ENCODE measurements around the gene NUP210. TPM values are rescaled to one million over a fixed set of nuclear protein-coding genes. Genes with fewer than 3 reads are reported as not detected.
A peak's percentile ranks its signal among the peaks of the same experiment; 100 is the strongest.

Gene NUP210
- total and polyA plus RNA-seq, 2 of the 13 experiments (the other 11 are each of a cell fraction or from before 2014, with no cell fraction given) = 31.6 to 35.2 TPM

GRCh38 chr3:13281507-13282357 is 138.4 kb downstream of the NUP210 start (continued):
- TF ChIP-seq KDM5B (CRISPR knock-in tag; IDR thresholded peaks at IDR 0.05; ENCODE audit: borderline replicate concordance) = no peak
- TF ChIP-seq NFYB (CRISPR knock-in tag; IDR thresholded peaks at IDR 0.05) = no peak
- TF ChIP-seq HIVEP1 (CRISPR knock-in tag; IDR thresholded peaks at IDR 0.05) = no peak; the same call in 1 of the 2 replicates
- TF ChIP-seq MED1 (CRISPR knock-in tag; IDR thresholded peaks at IDR 0.05) = no peak
- TF ChIP-seq, protein P1, sequence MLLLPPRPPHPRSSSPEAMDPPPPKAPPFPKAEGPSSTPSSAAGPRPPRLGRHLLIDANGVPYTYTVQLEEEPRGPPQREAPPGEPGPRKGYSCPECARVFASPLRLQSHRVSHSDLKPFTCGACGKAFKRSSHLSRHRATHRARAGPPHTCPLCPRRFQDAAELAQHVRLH (CRISPR knock-in tag; IDR thresholded peaks at IDR 0.05; ENCODE audit: borderline replicate concordance, low read depth) = no peak
- no peak for TF ChIP-seq SNRNP70 (IDR thresholded peaks at IDR 0.05; ENCODE audit: low read depth, low read length)
- no peak for TF ChIP-seq ZNF672 (CRISPR knock-in tag; IDR thresholded peaks at IDR 0.05)
- no peak for TF ChIP-seq NFE2L1 (CRISPR knock-in tag; IDR thresholded peaks at IDR 0.05; ENCODE audit: borderline replicate concordance)
- no peak for TF ChIP-seq ZFYVE20 (CRISPR knock-in tag; IDR thresholded peaks at IDR 0.05; ENCODE audit: borderline replicate concordance, low read depth)
- TF ChIP-seq ZFAT (CRISPR knock-in tag; conservative IDR thresholded peaks at IDR 0.05) = 0 out of 2 replicates have a peak, but pooled peaks have one; percentile 44
- TF ChIP-seq ZNF563 (CRISPR knock-in tag; IDR thresholded peaks at IDR 0.05) = no peak
- TF ChIP-seq ZNF747 (CRISPR knock-in tag; IDR thresholded peaks at IDR 0.05; ENCODE audit: borderline replicate concordance) = no peak; the same call in 1 of the 2 replicates
- TF ChIP-seq FOXA3 (CRISPR knock-in tag; IDR thresholded peaks at IDR 0.05) = no peak
- no peak; the same call in 1 of the 2 replicates for TF ChIP-seq ZNF605 (CRISPR knock-in tag; IDR thresholded peaks at IDR 0.05)
- TF ChIP-seq KMT2A (CRISPR knock-in tag; IDR thresholded peaks at IDR 0.05) = no peak; the same call in 1 of the 2 replicates
- TF ChIP-seq TCF7L2 (IDR thresholded peaks at IDR 0.05; ENCODE audit: low read depth, low read length) = no peak
- peak; percentile 19; the same call in 1 of the 2 replicates for TF ChIP-seq DMAP1 (CRISPR knock-in tag; IDR thresholded peaks at IDR 0.05)
- TF ChIP-seq ETV6 (CRISPR knock-in tag; conservative IDR thresholded peaks at IDR 0.05) = no peak
- TF ChIP-seq JUND (CRISPR knock-in tag; IDR thresholded peaks at IDR 0.05) = no peak
- TF ChIP-seq ZNF724P (CRISPR knock-in tag; IDR thresholded peaks at IDR 0.05; ENCODE audit: borderline replicate concordance) = peak; percentile 32; the same call in 1 of the 2 replicates
- TF ChIP-seq, protein P2, sequence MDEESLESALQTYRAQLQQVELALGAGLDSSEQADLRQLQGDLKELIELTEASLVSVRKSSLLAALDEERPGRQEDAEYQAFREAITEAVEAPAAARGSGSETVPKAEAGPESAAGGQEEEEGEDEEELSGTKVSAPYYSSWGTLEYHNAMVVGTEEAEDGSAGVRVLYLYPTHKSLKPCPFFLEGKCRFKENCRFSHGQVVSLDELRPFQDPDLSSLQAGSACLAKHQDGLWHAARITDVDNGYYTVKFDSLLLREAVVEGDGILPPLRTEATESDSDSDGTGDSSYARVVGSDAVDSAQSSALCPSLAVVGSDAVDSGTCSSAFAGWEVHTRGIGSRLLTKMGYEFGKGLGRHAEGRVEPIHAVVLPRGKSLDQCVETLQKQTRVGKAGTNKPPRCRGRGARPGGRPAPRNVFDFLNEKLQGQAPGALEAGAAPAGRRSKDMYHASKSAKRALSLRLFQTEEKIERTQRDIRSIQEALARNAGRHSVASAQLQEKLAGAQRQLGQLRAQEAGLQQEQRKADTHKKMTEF (CRISPR knock-in tag; IDR thresholded peaks at IDR 0.05) = peak; percentile 27; the same call in 1 of the 2 replicates
- no peak for TF ChIP-seq ZNF674 (CRISPR knock-in tag; IDR thresholded peaks at IDR 0.05; ENCODE audit: low read depth)
- TF ChIP-seq, protein P3, sequence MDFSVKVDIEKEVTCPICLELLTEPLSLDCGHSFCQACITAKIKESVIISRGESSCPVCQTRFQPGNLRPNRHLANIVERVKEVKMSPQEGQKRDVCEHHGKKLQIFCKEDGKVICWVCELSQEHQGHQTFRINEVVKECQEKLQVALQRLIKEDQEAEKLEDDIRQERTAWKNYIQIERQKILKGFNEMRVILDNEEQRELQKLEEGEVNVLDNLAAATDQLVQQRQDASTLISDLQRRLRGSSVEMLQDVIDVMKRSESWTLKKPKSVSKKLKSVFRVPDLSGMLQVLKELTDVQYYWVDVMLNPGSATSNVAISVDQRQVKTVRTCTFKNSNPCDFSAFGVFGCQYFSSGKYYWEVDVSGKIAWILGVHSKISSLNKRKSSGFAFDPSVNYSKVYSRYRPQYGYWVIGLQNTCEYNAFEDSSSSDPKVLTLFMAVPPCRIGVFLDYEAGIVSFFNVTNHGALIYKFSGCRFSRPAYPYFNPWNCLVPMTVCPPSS (IDR thresholded peaks at IDR 0.05) = no peak
- TF ChIP-seq SATB2 (CRISPR knock-in tag; IDR thresholded peaks at IDR 0.05) = 0 out of 2 replicates have a peak, but pooled peaks have one; percentile 36
- TF ChIP-seq TRAFD1 (CRISPR knock-in tag; IDR thresholded peaks at IDR 0.05; ENCODE audit: borderline replicate concordance) = no peak
- no peak for TF ChIP-seq ZNF619 (CRISPR knock-in tag; IDR thresholded peaks at IDR 0.05)
- TF ChIP-seq ZNF333 (CRISPR knock-in tag; IDR thresholded peaks at IDR 0.05; ENCODE audit: borderline replicate concordance) = 0 out of 2 replicates have a peak, but pooled peaks have one; percentile 81

Measured in HepG2 (cell line).